ENCODE measurements around the gene NRXN2. TPM values are rescaled to one million over a fixed set of nuclear protein-coding genes. Genes with fewer than 3 reads are reported as not detected.
A peak's percentile ranks its signal among the peaks of the same experiment; 100 is the strongest.

The NRXN2 gene
- total RNA-seq, 2 experiments from 2014 or later, result 0.24 to 0.35 TPM

GRCh38 chr11:64715756-64716472 lies 7.1 kb downstream of the NRXN2 start:
- Mint-ChIP-seq H3K36me3 (ENCODE audit: low read depth) (no peaks in the 10 kb centered on the region), H3K9me3 (no peaks in the 10 kb centered on the region), H3K27ac (no peak overlapping the region), H3K4me3 (no peak overlapping the region), H3K4me1 (ENCODE audit: low read depth) (peaks cover 12% of the 10 kb centered on the region), H3K27me3 (ENCODE audit: low read depth) (peaks cover 62% of the 10 kb centered on the region)
- intact Hi-C loops (cut with micrococcal nuclease), result no loop called here
- CTCF ChIA-PET, result interaction anchor here (0.7 to 1.2 kb wide), 2 partner anchors 27 to 28 kb away, joined by 3 to 4 read pairs; no protein-coding TSS in a partner anchor
- no peak for DNase-seq

- no peaks in the 10 kb centered on the region for H3K9me3 Mint-ChIP-seq
- H3K36me3 Mint-ChIP-seq (ENCODE audit: low read depth), result no peaks in the 10 kb centered on the region
- CTCF ChIA-PET, result interaction anchor here (0.7 to 1.2 kb wide), 3 partner anchors 26 to 29 kb away, joined by 3 to 4 read pairs (median 3); no protein-coding TSS in a partner anchor
- H3K27me3 Mint-ChIP-seq (ENCODE audit: low read depth), result peaks cover 63% of the 10 kb centered on the region
- H3K4me3 Mint-ChIP-seq, result no peak overlapping the region
- no peak overlapping the region for H3K27ac Mint-ChIP-seq
- H3K4me1 Mint-ChIP-seq (ENCODE audit: low read depth), result peaks cover 14% of the 10 kb centered on the region
- intact Hi-C loops (cut with micrococcal nuclease), result no loop called here
- DNase-seq, result no peak
These were observed 7.9 kb downstream of the NRXN2 start for GRCh38 chr11:64715110-64715509.

GRCh38 chr11:64714666-64715065 lies 8.3 kb downstream of the NRXN2 start:
- peaks cover 14% of the 10 kb centered on the region for H3K4me1 Mint-ChIP-seq (ENCODE audit: low read depth)
- H3K9me3 Mint-ChIP-seq, result no peaks in the 10 kb centered on the region
- CTCF ChIA-PET, result interaction anchor here (1.0 to 1.2 kb wide), 2 partner anchors 26 to 28 kb away, joined by 3 to 4 read pairs; no protein-coding TSS in a partner anchor
- no peak for DNase-seq
- H3K27me3 Mint-ChIP-seq (ENCODE audit: low read depth), result peaks cover 61% of the 10 kb centered on the region
- intact Hi-C loops (cut with micrococcal nuclease), result no loop called here
- no peak overlapping the region for H3K4me3 Mint-ChIP-seq
- no peak overlapping the region for H3K27ac Mint-ChIP-seq
- no peaks in the 10 kb centered on the region for H3K36me3 Mint-ChIP-seq (ENCODE audit: low read depth)

- DNase-seq, result no peak
- intact Hi-C loops (cut with micrococcal nuclease), result no loop called here
- CTCF ChIA-PET, result no interaction called here
- peaks cover 63% of the 10 kb centered on the region for H3K27me3 Mint-ChIP-seq (ENCODE audit: low read depth)
- H3K36me3 Mint-ChIP-seq (ENCODE audit: low read depth), result no peaks in the 10 kb centered on the region
- no peak overlapping the region for H3K27ac Mint-ChIP-seq
- H3K4me3 Mint-ChIP-seq, result peak overlapping the region; percentile 19
- no peaks in the 10 kb centered on the region for H3K9me3 Mint-ChIP-seq
- peaks cover 14% of the 10 kb centered on the region for H3K4me1 Mint-ChIP-seq (ENCODE audit: low read depth)
These were observed 9.1 kb downstream of the NRXN2 start for GRCh38 chr11:64713781-64714363.

- intact Hi-C loops (cut with micrococcal nuclease), result no loop called here
- DNase-seq, result no peak
- Mint-ChIP-seq H3K9me3 (no peaks in the 10 kb centered on the region), H3K4me3 (no peak overlapping the region), H3K27ac (no peak overlapping the region), H3K36me3 (ENCODE audit: low read depth) (no peaks in the 10 kb centered on the region), H3K4me1 (ENCODE audit: low read depth) (peaks cover 14% of the 10 kb centered on the region), H3K27me3 (ENCODE audit: low read depth) (peaks cover 66% of the 10 kb centered on the region)
- CTCF ChIA-PET, result no interaction called here
These were observed 9.8 kb downstream of the NRXN2 start for GRCh38 chr11:64713016-64713707.

- intact Hi-C loops (cut with micrococcal nuclease), result no loop called here
- H3K27ac Mint-ChIP-seq, result no peak overlapping the region
- H3K27me3 Mint-ChIP-seq (ENCODE audit: low read depth), result peaks cover 68% of the 10 kb centered on the region
- no peaks in the 10 kb centered on the region for H3K9me3 Mint-ChIP-seq
- H3K4me1 Mint-ChIP-seq (ENCODE audit: low read depth), result peaks cover 14% of the 10 kb centered on the region
- DNase-seq, result no peak
- no peaks in the 10 kb centered on the region for H3K36me3 Mint-ChIP-seq (ENCODE audit: low read depth)
- H3K4me3 Mint-ChIP-seq, result no peak overlapping the region
- CTCF ChIA-PET, result no interaction called here
These were observed 10.5 kb downstream of the NRXN2 start for GRCh38 chr11:64712430-64713015.

GRCh38 chr11:64711956-64712362 lies 11.0 kb downstream of the NRXN2 start:
- H3K27ac Mint-ChIP-seq, result no peak overlapping the region
- no peaks in the 10 kb centered on the region for H3K9me3 Mint-ChIP-seq
- H3K27me3 Mint-ChIP-seq (ENCODE audit: low read depth), result peaks cover 64% of the 10 kb centered on the region
- H3K4me1 Mint-ChIP-seq (ENCODE audit: low read depth), result peaks cover 14% of the 10 kb centered on the region
- no peak for DNase-seq
- intact Hi-C loops (cut with micrococcal nuclease), result no loop called here
- CTCF ChIA-PET, result no interaction called here
- H3K4me3 Mint-ChIP-seq, result no peak overlapping the region
- H3K36me3 Mint-ChIP-seq (ENCODE audit: low read depth), result no peaks in the 10 kb centered on the region

GRCh38 chr11:64711138-64711955 lies 11.7 kb downstream of the NRXN2 start:
- no peaks in the 10 kb centered on the region for H3K36me3 Mint-ChIP-seq (ENCODE audit: low read depth)
- H3K4me1 Mint-ChIP-seq (ENCODE audit: low read depth), result peaks cover 14% of the 10 kb centered on the region
- H3K27me3 Mint-ChIP-seq (ENCODE audit: low read depth), result peaks cover 58% of the 10 kb centered on the region
- CTCF ChIA-PET, result no interaction called here
- intact Hi-C loops (cut with micrococcal nuclease), result no loop called here
- H3K27ac Mint-ChIP-seq, result no peak overlapping the region
- DNase-seq, result no peak
- no peaks in the 10 kb centered on the region for H3K9me3 Mint-ChIP-seq
- H3K4me3 Mint-ChIP-seq, result no peak overlapping the region

- H3K4me3 Mint-ChIP-seq, result no peak overlapping the region
- H3K27me3 Mint-ChIP-seq (ENCODE audit: low read depth), result peaks cover 53% of the 10 kb centered on the region
- H3K36me3 Mint-ChIP-seq (ENCODE audit: low read depth), result no peaks in the 10 kb centered on the region
- H3K27ac Mint-ChIP-seq, result no peak overlapping the region
- CTCF ChIA-PET, result interaction anchor here (0.7 kb wide), 1 partner anchor 36 kb away, joined by 3 read pairs; no protein-coding TSS in a partner anchor
- H3K9me3 Mint-ChIP-seq, result no peaks in the 10 kb centered on the region
- H3K4me1 Mint-ChIP-seq (ENCODE audit: low read depth), result peaks cover 14% of the 10 kb centered on the region
- intact Hi-C loops (cut with micrococcal nuclease), result no loop called here
- no peak for DNase-seq
These were observed 12.4 kb downstream of the NRXN2 start for GRCh38 chr11:64710418-64711137.

GRCh38 chr11:64705501-64705900 lies 17.5 kb downstream of the NRXN2 start:
- no peaks in the 10 kb centered on the region for H3K36me3 Mint-ChIP-seq (ENCODE audit: low read depth)
- H3K4me3 Mint-ChIP-seq, result no peak overlapping the region
- H3K4me1 Mint-ChIP-seq (ENCODE audit: low read depth), result no peaks in the 10 kb centered on the region
- peaks cover 21% of the 10 kb centered on the region for H3K27me3 Mint-ChIP-seq (ENCODE audit: low read depth)
- CTCF ChIA-PET, result interaction anchor here (1.2 kb wide), 2 partner anchors 19 to 86 kb away, joined by 3 read pairs; no protein-coding TSS in a partner anchor
- intact Hi-C loops (cut with micrococcal nuclease), result no loop called here
- DNase-seq, result no peak
- no peaks in the 10 kb centered on the region for H3K9me3 Mint-ChIP-seq
- no peak overlapping the region for H3K27ac Mint-ChIP-seq

- no peaks in the 10 kb centered on the region for H3K9me3 Mint-ChIP-seq
- H3K4me3 Mint-ChIP-seq, result no peak overlapping the region
- DNase-seq, result no peak
- no peaks in the 10 kb centered on the region for H3K4me1 Mint-ChIP-seq (ENCODE audit: low read depth)
- H3K27me3 Mint-ChIP-seq (ENCODE audit: low read depth), result peaks cover 8% of the 10 kb centered on the region
- CTCF ChIA-PET, result interaction anchor here (2.0 kb wide), 1 partner anchor 14 kb away, joined by 27 read pairs; no protein-coding TSS in a partner anchor
- intact Hi-C loops (cut with micrococcal nuclease), result no loop called here
- H3K27ac Mint-ChIP-seq, result no peak overlapping the region
- no peaks in the 10 kb centered on the region for H3K36me3 Mint-ChIP-seq (ENCODE audit: low read depth)
These were observed 19.9 kb downstream of the NRXN2 start for GRCh38 chr11:64703048-64703447.
